Measurements from ENCODE around the gene FRMPD4.
"Not testable (repeated sequence)": the region's sequence is repeated elsewhere in the genome, so short reads cannot be mapped to it uniquely, and the experiment has no call there.

The FRMPD4 gene

GRCh38 chrX:12159799-12160198 is 21.5 kb downstream of the FRMPD4 start:
- TF ChIP-seq CTCF (IDR thresholded peaks at IDR 0.05; ENCODE audit: borderline replicate concordance, insufficient read depth, low read depth, low read length) = no peak
- no peak overlapping the region for H3K4me3 ChIP-seq (ENCODE audit: low read depth, low read length)

- no peak overlapping the region for H3K4me3 ChIP-seq (ENCODE audit: low read depth, low read length)
- TF ChIP-seq CTCF (IDR thresholded peaks at IDR 0.05; ENCODE audit: borderline replicate concordance, insufficient read depth, low read depth, low read length) = no peak
Observed at GRCh38 chrX:12162420-12162819, 24.1 kb downstream of the FRMPD4 start.

- H3K4me3 ChIP-seq (ENCODE audit: low read depth, low read length) = not testable (repeated sequence)
Observed at GRCh38 chrX:12164180-12164579, 25.9 kb downstream of the FRMPD4 start.

GRCh38 chrX:12170755-12171154 is 32.5 kb downstream of the FRMPD4 start:
- H3K4me3 ChIP-seq (ENCODE audit: low read depth, low read length) = no peak overlapping the region
- TF ChIP-seq CTCF (IDR thresholded peaks at IDR 0.05; ENCODE audit: borderline replicate concordance, insufficient read depth, low read depth, low read length) = no peak

GRCh38 chrX:12174358-12174757 is 36.1 kb downstream of the FRMPD4 start:
- no peak overlapping the region for H3K4me3 ChIP-seq (ENCODE audit: low read depth, low read length)
- TF ChIP-seq CTCF (IDR thresholded peaks at IDR 0.05; ENCODE audit: borderline replicate concordance, insufficient read depth, low read depth, low read length) = no peak

- no peak for TF ChIP-seq CTCF (IDR thresholded peaks at IDR 0.05; ENCODE audit: borderline replicate concordance, insufficient read depth, low read depth, low read length)
- H3K4me3 ChIP-seq (ENCODE audit: low read depth, low read length) = no peak overlapping the region
Observed at GRCh38 chrX:12197030-12197429, 58.8 kb downstream of the FRMPD4 start.

- TF ChIP-seq CTCF (IDR thresholded peaks at IDR 0.05; ENCODE audit: borderline replicate concordance, insufficient read depth, low read depth, low read length) = no peak
- no peak overlapping the region for H3K4me3 ChIP-seq (ENCODE audit: low read depth, low read length)
Observed at GRCh38 chrX:12206413-12206812, 68.1 kb downstream of the FRMPD4 start.

GRCh38 chrX:12210196-12210815 is 72.0 kb downstream of the FRMPD4 start:
- no peak for TF ChIP-seq CTCF (IDR thresholded peaks at IDR 0.05; ENCODE audit: borderline replicate concordance, insufficient read depth, low read depth, low read length)
- no peak overlapping the region for H3K4me3 ChIP-seq (ENCODE audit: low read depth, low read length)

Data from GM12875 (cell line).